LHCN-M2 (cell line): ENCODE results near the gene LTBP2. TPM values are rescaled to one million over a fixed set of nuclear protein-coding genes. Genes with fewer than 3 reads are reported as not detected.

ENCODE experiments used
- DNase-seq: peaks from one replicate; pipeline ENCODE4 v3.0.0-alpha.2; 2012; ENCODE audit warnings: low read depth
- total RNA-seq: library from RNA; depleted of rRNA; stranded (reverse); fragments of >200 nt; gene quantifications from 2 replicates; pipeline ENCODE4 v1.2.3, GENCODE V29; 2014

The LTBP2 gene
- total RNA-seq, 1 experiment from 2014 or later: 151 TPM

GRCh38 chr14:74531006-74531405 lies 81.0 kb downstream of the LTBP2 start:
- DNase-seq: no peak

- no peak for DNase-seq
Measured at GRCh38 chr14:74528886-74529285, 83.2 kb downstream of the LTBP2 start.

GRCh38 chr14:74528406-74528805 lies 83.6 kb downstream of the LTBP2 start:
- DNase-seq: no peak

- DNase-seq: no peak
Measured at GRCh38 chr14:74527736-74528280, 84.2 kb downstream of the LTBP2 start.

- no peak for DNase-seq
Measured at GRCh38 chr14:74526854-74527585, 85.0 kb downstream of the LTBP2 start.

- DNase-seq: no peak
Measured at GRCh38 chr14:74525361-74525851, 86.6 kb downstream of the LTBP2 start.

GRCh38 chr14:74524812-74525135 lies 87.3 kb downstream of the LTBP2 start:
- no peak for DNase-seq

GRCh38 chr14:74524076-74524811 lies 87.8 kb downstream of the LTBP2 start:
- no peak for DNase-seq

GRCh38 chr14:74522740-74523139 lies 89.3 kb downstream of the LTBP2 start:
- DNase-seq: no peak

- no peak for DNase-seq
Measured at GRCh38 chr14:74521756-74522155, 90.3 kb downstream of the LTBP2 start.

- DNase-seq: no peak
Measured at GRCh38 chr14:74519316-74520074, 92.5 kb downstream of the LTBP2 start.

GRCh38 chr14:74518221-74518620 lies 93.8 kb downstream of the LTBP2 start:
- no peak for DNase-seq

GRCh38 chr14:74517731-74518130 lies 94.3 kb downstream of the LTBP2 start:
- no peak for DNase-seq

GRCh38 chr14:74516451-74517160 lies 95.4 kb downstream of the LTBP2 start:
- no peak for DNase-seq

GRCh38 chr14:74515891-74516412 lies 96.1 kb downstream of the LTBP2 start:
- DNase-seq: no peak

- DNase-seq: peak; percentile 44
Measured at GRCh38 chr14:74514471-74514941, 97.5 kb downstream of the LTBP2 start.

GRCh38 chr14:74511966-74512830 lies 99.8 kb downstream of the LTBP2 start:
- no peak for DNase-seq

GRCh38 chr14:74510959-74511409 lies 101.1 kb downstream of the LTBP2 start:
- DNase-seq: peak; percentile 64

GRCh38 chr14:74510223-74510931 lies 101.7 kb downstream of the LTBP2 start:
- DNase-seq: peak; percentile 22
